ENCODE measurements around the gene NATD1. TPM values are rescaled to one million over a fixed set of nuclear protein-coding genes. Genes with fewer than 3 reads are reported as not detected.
A peak's percentile ranks its signal among the peaks of the same experiment; 100 is the strongest.

Gene NATD1
- total RNA-seq, 2 donors from 2014 or later, result 3.1 to 5.6 TPM

- DNase-seq, result peak; percentile 71 to 88
- peak; percentile 72 for ATAC-seq
- intact Hi-C loops (cut with DNase I, micrococcal nuclease), result no loop called here
Measured at GRCh38 chr17:21278450-21279197, 25.4 kb upstream of the NATD1 start.

DNA sequence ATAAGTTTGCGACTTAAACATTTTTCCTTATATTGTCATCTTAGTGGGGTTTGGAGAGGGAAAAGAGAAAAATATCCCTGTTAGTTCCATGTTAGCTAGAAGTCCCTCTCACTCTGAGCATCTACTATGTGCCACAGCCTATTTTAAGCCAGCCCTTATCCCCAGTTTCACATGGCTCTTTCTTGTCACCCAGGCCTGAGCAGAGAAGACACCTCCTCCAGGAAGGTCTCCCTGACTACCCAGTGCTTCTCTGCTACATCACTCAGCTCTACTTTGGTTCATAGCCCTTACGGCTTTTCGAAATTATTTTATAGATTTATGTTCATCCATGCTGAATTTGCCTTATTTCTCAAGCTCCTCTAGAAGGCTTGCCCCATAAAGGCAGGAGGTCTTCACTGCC is 24.1 kb upstream of the NATD1 start:
- no peak for DNase-seq
- intact Hi-C loops (cut with DNase I, micrococcal nuclease), result no loop called here
- no peak for ATAC-seq

DNA sequence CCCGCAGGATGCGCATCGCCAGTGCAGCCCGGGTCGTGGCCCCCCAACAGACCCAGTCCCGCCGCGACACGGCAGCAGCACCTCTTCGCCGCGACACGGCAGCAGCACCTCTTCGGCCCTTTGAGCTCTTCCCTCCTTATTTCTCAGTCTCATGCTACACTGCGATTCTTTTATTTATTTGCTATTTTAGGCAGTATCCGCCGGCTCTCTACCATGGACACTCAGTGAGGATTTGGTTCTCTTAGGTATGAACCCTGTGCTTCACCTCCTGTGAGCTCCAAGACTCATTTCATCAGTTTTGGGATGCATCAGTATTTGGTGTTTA is 23.0 kb upstream of the NATD1 start:
- ATAC-seq (no peak), DNase-seq (no peak)
- intact Hi-C loops (cut with DNase I, micrococcal nuclease), result no loop called here

DNA sequence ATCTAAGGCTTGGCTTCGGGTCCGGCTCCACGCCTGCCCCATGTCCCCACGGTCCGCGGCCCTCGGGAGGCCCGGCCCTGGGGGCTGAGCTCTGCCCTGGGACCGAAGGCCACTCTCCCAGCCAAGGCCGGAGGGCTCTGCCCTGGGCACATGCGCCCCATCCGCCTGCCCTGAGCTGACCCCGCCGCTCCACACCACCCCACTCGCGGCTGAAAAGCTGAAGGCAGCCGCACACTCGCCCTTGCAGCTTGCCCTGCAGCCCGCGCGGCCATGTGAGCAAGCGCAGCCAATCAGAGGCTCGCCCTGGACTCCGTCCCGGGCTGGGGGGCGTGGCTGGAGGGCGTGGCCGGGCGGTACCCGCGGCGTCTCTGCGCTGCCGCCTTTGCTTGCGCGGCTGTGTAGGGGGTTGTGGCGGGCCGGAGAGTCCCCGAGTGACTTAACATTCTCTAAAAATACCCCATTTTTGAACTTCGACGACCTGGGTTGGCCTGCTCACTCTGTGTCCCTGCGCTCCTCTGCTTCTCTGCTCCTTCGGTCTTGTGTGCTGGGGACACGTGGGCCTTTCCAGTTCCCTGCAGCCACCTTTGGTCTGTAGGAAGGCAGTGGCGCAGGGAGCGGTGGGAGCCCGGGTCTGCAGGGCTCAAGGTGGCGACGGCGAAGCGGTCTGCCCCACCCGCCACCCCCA is 22.5 kb upstream of the NATD1 start:
- DNase-seq, result peak; percentile 93 to 98
- intact Hi-C loops (cut with DNase I, micrococcal nuclease), result no loop called here
- ATAC-seq, result peak; percentile 86

DNA sequence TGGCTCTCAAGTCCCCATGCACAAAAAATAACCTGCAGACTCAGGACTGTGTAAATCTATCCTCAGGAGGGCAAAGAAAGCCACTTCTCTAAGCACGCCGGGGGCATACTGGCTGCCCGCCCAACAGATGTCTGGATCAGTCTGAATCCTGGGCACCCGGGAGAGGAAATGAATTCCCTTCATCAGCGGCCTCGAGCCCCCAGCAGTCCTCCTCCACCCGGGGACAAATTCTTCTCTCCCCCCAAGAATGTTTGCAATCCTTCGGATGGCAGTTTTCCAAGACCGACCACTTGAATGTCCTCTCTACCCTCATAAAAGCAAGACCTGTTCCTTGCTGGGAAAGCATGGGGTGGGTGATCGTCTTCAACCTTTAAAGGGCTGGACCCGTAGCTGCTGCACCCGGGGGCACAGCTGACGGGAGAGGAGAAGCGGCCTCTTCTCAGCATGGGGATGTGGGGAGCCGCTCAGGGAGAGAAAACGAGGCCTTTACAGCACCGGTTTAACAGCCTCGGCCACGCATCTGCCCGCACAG is 21.9 kb upstream of the NATD1 start:
- intact Hi-C loops (cut with DNase I, micrococcal nuclease), result no loop called here
- no peak for DNase-seq
- no peak for ATAC-seq

DNA sequence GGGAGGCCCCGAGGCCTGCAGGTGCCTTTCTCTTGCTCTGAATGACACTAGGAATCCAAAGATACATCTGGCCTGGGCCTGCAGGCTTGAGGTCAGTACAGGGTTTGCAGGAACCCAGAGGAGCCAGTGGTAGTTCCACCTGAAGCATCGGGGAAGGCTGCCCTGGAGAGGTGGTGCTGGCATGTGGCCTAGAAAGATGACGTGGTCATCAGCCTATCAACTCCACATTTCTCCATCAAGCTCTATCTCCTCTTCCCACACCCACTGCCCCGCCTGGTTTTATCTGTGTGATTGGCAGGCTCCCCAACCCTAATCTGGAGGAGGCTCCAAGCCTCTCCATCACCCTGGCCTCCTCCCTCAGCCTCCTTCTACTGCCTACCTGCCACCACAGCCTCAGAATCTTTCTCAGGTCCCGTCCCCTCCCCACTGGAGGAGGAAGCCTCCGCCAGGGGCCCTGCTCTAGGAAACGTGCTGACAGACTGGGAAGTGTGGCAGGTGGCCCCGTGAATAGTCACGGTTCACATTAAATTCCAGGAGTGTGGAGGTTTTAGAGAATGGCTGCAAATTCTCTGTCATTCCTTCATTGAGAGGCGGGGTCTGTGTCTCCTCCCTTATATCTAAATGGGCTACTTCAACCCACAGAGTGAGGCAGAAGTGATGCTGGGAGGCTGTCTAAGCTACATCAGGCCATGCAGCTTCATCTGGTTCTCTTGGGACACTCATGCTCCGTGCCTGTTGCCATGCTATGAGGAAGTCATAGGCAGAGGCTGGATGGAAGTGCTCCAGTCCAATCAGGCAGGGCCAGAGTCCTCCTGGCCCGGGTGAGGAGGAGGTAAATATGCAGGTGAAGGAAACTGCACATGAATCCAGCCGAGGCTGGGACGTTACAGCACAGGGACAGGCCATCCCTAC is 19.9 kb upstream of the NATD1 start:
- DNase-seq (peak; percentile 47 to 62), ATAC-seq (peak; percentile 65)
- intact Hi-C loops (cut with DNase I, micrococcal nuclease), result no loop called here

- intact Hi-C loops (cut with DNase I, micrococcal nuclease), result no loop called here
- DNase-seq (no peak), ATAC-seq (no peak)
Measured at GRCh38 chr17:21272250-21272649, 19.0 kb upstream of the NATD1 start.

DNA sequence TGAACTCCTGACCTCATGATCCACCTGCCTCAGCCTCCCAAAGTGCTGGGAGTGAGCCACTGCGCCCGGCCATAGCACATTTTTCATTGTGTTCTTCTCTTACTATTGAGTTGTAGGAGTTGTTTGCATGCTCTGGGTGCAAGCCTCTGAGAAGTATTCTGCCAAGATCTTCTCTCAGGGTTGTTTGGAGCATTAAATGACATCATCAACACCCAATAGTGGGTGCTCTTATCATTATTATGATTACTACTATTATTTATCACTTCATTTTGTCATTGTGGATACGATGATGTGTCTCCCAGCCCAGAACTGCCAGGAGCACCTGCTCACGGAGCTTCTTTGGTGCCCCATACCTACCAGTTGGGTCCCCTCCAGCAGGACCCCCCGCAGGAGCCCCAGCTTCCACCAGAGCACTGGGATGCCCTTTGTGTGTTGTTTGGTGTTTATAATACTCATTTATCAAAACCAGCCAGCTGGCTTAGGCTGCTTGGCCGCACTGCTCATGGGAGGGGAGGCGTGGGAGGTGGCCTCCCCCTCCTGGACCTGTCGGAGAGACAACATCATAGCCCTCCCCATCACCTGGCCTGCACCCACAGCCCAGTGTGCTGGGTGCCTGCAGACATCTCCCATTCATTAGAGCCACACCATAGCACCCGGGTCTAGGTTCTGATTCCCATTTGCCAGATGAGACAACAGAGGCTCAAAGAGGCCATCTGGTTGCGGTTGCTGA is 18.4 kb upstream of the NATD1 start:
- ATAC-seq, result no peak
- intact Hi-C loops (cut with DNase I, micrococcal nuclease), result no loop called here
- no peak for DNase-seq

- ATAC-seq, result no peak
- intact Hi-C loops (cut with DNase I, micrococcal nuclease), result no loop called here
- DNase-seq, result no peak
Measured at GRCh38 chr17:21269394-21269793, 16.2 kb upstream of the NATD1 start.

DNA sequence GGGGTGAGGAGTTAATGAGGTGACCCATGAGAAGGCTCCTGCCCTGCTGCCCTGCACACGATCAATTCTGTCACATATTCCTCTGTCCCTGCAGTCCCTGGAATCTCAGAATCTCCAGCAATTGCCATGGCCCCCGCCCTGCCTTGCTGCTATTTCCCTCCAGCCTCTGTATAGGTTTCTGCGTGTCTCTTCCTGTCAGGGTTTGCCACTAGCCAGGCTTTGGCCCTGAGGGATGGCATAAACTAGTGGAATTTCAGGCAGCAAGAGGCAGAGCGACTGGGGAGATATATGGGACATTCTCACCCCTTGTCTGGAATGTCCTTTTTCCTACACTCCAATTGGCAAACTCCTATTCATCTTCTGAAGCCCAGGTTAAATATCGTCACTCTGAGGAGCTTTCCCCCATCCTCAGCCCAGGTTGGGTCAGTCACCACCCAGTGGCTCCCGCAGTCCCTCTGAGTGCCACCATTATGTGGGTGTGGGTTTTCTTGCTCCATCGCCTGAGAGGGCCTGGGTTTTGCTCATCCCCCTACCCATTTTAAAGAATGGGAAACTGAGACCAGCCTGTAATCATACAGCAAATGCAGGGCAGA is 15.5 kb upstream of the NATD1 start:
- no peak for ATAC-seq
- intact Hi-C loops (cut with DNase I, micrococcal nuclease), result no loop called here
- DNase-seq, result no peak

DNA sequence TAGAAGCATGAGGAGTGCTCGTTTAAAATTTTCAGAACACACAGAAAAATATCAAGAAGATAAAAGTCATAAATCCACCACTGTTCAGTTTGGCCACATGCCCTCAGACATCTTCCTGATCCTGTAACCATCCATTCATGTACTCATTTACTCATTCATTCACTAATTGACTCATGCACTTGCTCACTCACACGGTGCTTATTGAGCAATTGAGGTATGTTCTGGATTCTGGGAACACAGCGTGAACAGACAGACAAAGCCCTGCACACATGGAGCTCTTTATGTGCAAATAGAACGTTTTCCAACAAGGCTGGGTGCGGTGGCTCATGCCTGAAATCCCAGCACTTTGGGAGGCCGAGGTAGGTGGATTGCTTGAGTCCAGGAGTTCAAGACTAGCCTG is 10.2 kb upstream of the NATD1 start:
- ATAC-seq, result no peak
- DNase-seq, result no peak
- intact Hi-C loops (cut with DNase I, micrococcal nuclease), result no loop called here

DNA sequence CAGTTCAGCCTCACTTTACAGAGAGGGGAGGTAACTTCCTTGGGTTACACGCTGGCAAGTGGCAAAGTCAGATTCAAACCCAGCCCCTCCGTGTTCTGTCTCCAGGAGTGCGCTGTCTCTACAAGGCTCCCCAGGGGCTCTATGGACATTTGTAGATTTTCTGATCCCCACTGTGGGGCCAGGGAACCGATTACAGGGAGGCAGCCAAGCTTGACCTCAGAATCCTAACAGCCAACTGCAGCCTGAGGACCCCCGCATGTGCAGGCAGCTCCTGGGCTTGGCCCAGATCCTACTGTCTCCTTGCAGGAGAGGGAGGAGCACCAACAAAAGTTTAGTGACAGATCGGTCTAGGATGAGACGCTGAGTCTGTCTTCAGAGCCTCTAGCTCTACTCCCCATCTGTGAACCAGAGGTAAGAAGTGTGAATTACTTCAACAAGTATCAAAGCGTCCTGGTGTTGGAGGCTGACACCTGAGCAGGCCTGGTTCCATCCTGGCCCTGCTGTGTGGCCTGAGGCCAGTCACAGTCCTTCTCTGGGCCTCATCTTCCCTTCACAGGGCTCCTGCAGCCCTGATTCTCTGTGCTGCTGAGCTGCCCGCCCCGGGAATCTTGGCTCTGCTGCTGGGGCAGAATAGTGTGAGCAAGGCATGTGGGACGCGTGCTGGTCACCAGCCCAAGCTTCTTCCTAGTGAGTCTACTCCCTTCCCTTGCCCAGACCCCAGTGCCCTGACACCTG is 9.2 kb upstream of the NATD1 start:
- DNase-seq (no peak), ATAC-seq (no peak)
- intact Hi-C loops (cut with DNase I, micrococcal nuclease), result no loop called here

DNA sequence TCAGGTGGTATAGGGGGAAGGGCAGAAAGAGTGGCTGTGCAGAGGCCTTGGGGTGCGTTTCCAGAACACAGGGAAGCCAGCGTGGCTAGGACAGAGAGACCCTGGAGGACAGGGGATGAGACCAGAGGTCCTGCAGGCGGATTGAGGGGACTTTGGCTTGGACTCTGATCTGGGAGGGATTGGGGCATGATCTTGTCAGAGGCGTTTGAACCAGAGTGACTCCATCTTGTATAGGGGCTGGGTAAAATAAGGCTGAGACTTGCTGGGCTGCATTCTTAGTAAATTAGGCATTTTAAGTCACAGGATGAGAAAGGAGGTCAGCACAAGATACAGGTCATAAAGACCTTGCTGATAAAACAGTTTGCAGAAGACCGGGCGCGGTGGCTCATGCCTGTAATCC is 5.4 kb upstream of the NATD1 start:
- no peak for ATAC-seq
- no peak for DNase-seq
- intact Hi-C loops (cut with DNase I, micrococcal nuclease), result no loop called here

GRCh38 chr17:21253646-21254441 is 634 bp upstream of the NATD1 start:
- peak; percentile 19 for ATAC-seq
- intact Hi-C loops (cut with DNase I, micrococcal nuclease), result no loop called here
- no peak for DNase-seq

GRCh38 chr17:21252289-21252795 is 868 bp downstream of the NATD1 start:
- intact Hi-C loops (cut with DNase I, micrococcal nuclease), result no loop called here
- ATAC-seq (no peak), DNase-seq (no peak)

DNA sequence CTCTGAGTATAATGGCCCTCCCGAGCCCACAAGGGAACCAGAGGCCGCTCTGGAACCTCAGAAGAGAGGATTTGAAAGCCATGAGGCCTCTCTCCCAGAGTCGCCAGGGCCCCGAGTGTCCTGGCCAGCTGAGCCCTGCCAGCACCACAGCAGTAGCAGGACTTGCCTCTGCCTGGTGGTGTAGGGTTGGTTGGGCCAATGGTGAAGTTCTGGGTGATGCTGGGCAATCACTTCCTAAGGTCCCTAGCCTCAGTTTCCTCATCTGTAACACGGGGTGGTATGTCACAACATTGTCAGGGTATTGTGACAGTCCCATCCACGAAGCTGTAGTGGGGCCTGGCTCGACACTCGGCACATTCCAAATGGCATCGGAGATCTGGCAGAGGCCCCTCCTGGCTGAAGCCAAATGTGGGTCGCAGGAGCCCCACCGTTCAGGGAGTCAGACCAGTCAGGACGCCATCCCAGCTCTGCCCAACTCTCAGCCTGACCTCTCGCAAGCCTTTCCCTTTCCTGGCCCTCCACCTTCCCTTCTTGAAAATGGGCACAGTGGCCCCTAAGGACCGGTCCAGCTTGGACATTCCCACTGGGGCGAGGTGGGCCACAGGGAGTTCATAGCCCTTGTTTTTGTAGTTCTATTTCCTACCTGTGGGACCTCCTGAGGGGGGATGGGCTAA is 1.7 kb downstream of the NATD1 start:
- DNase-seq, result no peak
- no peak for ATAC-seq
- intact Hi-C loops (cut with DNase I, micrococcal nuclease), result no loop called here
